ENCODE results near the gene SYS1.

The SYS1 gene

GRCh38 chr20:45339084-45339483 is 23.9 kb upstream of the SYS1 start:
- no peak overlapping the region for H3K4me3 ChIP-seq (ENCODE audit: low read depth, low read length)
- in situ Hi-C loops (cut with HindIII; ENCODE audit: low sequenced_read_pairs): no loop called here
- no peak for DNase-seq (ENCODE audit: low read depth)
- TF ChIP-seq, protein P1, sequence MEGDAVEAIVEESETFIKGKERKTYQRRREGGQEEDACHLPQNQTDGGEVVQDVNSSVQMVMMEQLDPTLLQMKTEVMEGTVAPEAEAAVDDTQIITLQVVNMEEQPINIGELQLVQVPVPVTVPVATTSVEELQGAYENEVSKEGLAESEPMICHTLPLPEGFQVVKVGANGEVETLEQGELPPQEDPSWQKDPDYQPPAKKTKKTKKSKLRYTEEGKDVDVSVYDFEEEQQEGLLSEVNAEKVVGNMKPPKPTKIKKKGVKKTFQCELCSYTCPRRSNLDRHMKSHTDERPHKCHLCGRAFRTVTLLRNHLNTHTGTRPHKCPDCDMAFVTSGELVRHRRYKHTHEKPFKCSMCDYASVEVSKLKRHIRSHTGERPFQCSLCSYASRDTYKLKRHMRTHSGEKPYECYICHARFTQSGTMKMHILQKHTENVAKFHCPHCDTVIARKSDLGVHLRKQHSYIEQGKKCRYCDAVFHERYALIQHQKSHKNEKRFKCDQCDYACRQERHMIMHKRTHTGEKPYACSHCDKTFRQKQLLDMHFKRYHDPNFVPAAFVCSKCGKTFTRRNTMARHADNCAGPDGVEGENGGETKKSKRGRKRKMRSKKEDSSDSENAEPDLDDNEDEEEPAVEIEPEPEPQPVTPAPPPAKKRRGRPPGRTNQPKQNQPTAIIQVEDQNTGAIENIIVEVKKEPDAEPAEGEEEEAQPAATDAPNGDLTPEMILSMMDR (IDR thresholded peaks at IDR 0.05; ENCODE audit: low read depth, low read length, missing control alignments): no peak

DNA sequence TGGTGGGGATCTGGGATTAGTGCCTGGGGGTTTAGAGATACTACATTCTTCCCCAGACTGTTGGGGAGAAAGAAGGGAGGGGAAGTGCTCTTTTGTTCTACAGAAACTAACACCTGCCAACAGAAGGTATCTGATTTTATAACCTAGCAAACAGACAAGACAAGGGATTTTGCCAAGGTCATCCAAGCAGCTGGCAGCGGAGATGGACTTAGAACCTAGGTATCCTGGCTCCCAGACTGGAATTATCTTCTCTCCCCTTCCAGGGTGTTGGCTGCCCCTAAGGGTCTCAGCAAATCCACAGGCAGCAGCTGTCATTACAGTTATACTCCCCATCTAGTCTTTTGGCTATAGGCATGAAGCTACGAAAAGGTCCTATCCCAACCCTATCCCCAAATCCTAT is 23.2 kb upstream of the SYS1 start:
- TF ChIP-seq, protein P1 (IDR thresholded peaks at IDR 0.05; ENCODE audit: low read depth, low read length, missing control alignments): no peak
- in situ Hi-C loops (cut with HindIII; ENCODE audit: low sequenced_read_pairs): no loop called here
- H3K4me3 ChIP-seq (ENCODE audit: low read depth, low read length): no peak overlapping the region
- no peak for DNase-seq (ENCODE audit: low read depth)

DNA sequence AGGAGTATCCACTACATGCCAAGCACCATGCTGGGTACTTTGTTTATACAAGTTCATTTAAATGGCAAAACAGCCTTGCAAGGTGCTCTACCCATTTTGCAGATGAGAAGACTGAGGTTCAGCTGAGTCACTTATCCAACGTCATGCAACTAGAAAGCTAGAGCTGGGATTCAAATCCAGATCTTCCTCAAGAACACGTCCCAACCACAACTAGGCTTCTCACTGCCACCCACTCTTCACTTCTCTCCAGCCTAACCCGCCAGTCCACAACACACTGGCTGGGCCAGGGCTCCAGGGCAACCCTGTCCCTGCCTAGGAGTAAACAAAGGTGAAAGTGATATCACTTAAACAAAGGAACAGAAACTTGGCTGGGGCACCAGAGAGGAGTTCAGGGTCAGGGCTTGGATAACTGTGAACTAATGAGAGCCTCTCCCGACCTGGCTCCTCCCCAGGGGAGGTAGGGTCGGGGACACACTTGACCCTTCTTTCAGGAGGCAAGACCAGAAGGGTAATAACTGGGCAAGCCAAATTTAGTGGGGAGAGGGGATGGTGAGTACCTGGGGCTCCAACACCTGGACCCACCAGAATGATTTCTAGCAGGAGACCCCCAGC is 22.6 kb upstream of the SYS1 start:
- in situ Hi-C loops (cut with HindIII; ENCODE audit: low sequenced_read_pairs): no loop called here
- no peak overlapping the region for H3K4me3 ChIP-seq (ENCODE audit: low read depth, low read length)
- TF ChIP-seq, protein P1 (IDR thresholded peaks at IDR 0.05; ENCODE audit: low read depth, low read length, missing control alignments): no peak
- DNase-seq (ENCODE audit: low read depth): no peak

GRCh38 chr20:45340951-45341350 is 22.0 kb upstream of the SYS1 start:
- H3K4me3 ChIP-seq (ENCODE audit: low read depth, low read length): no peak overlapping the region
- TF ChIP-seq, protein P1 (IDR thresholded peaks at IDR 0.05; ENCODE audit: low read depth, low read length, missing control alignments): no peak
- in situ Hi-C loops (cut with HindIII; ENCODE audit: low sequenced_read_pairs): no loop called here
- DNase-seq (ENCODE audit: low read depth): no peak

DNA sequence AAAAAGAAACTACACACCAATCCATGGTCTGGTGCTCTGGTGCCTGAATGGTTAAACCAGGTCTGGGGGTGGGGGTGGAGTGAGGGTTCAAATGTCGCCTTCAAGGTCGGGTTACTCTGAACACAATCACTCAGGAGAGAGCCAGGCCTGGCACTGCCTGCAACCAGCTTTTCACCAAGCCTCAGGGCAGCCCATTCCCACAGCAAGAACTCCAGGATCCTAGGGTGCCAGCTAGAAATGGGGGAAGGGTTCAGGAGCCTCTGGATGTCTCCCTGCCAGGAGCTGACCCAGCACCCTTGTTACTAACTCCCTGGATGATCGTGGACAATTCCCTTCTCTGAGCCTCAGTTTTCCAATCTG is 21.4 kb upstream of the SYS1 start:
- peak overlapping the region; percentile 22 for H3K4me3 ChIP-seq (ENCODE audit: low read depth, low read length)
- in situ Hi-C loops (cut with HindIII; ENCODE audit: low sequenced_read_pairs): no loop called here
- TF ChIP-seq, protein P1 (IDR thresholded peaks at IDR 0.05; ENCODE audit: low read depth, low read length, missing control alignments): no peak
- DNase-seq (ENCODE audit: low read depth): no peak

GRCh38 chr20:45341939-45342854 is 20.8 kb upstream of the SYS1 start:
- H3K4me3 ChIP-seq (ENCODE audit: low read depth, low read length): peak overlapping the region; percentile 22
- in situ Hi-C loops (cut with HindIII; ENCODE audit: low sequenced_read_pairs): no loop called here
- TF ChIP-seq, protein P1 (IDR thresholded peaks at IDR 0.05; ENCODE audit: low read depth, low read length, missing control alignments): no peak
- DNase-seq (ENCODE audit: low read depth): no peak
